Measurements from ENCODE around the gene MAML2.

Gene MAML2

GRCh38 chr11:96342961-96343711 is at the start of gene MAML2:
TSS of gene MAML2 (minus strand) at chr11:96343195. CDS start at chr11:96341895, 1,300 bp downstream.
- peak; percentile 91 for DNase-seq

DNA sequence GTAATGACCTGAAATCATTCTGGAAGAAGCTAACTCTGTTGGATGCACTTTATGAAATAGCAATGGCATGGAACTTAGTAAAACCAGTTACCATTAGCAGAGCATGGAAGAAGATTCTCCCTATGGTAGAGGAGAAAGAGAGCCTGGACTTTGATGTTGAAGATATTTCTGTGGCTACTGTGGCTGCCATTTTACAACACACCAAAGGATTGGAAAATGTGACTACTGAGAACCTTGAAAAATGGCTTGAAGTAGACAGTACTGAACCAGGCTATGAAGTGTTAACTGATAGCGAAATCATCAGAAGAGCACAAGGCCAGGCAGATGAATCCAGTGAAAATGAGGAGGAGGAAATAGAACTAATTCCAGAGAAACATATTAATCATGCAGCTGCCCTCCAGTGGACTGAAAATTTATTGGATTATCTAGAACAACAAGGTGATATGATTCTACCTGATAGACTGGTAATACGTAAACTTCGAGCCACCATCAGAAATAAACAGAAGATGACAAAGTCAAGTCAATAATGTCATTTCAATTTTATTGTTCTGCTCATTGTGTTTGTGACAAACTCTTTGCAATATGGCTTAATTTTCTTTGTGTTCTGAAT is 48.8 kb upstream of the MAML2 start:
- DNase-seq: no peak

DNA sequence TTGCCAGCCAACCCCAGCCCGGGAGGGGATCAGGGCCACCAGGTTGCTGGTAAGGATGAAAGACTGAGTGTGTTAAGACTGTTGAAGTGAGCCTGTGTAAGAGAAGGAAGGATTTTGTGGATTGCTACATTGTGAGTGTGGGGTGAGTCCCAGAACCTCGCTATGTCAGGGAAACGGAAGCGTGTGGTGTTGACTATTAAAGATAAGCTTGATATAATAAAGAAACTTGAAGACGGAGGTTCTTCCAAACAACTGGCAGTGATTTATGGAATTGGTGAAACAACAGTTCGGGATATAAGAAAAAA is 47.4 kb upstream of the MAML2 start:
- no peak for DNase-seq

- peak; percentile 90 for DNase-seq
These were observed 46.9 kb upstream of the MAML2 start, which contains the start of the genes CCDC82 and JRKL for GRCh38 chr11:96389720-96390487. TSS of gene CCDC82 (minus strand) at chr11:96389912. CDS start at chr11:96384747, 5,165 bp downstream. TSS of gene JRKL (plus strand) at chr11:96390013. CDS start at chr11:96390650, 637 bp downstream.

GRCh38 chr11:96388891-96389719 is 46.1 kb upstream of the MAML2 start:
- peak; percentile 82 for DNase-seq

- DNase-seq: no peak
These were observed 42.2 kb upstream of the MAML2 start for GRCh38 chr11:96385187-96385586.

DNA sequence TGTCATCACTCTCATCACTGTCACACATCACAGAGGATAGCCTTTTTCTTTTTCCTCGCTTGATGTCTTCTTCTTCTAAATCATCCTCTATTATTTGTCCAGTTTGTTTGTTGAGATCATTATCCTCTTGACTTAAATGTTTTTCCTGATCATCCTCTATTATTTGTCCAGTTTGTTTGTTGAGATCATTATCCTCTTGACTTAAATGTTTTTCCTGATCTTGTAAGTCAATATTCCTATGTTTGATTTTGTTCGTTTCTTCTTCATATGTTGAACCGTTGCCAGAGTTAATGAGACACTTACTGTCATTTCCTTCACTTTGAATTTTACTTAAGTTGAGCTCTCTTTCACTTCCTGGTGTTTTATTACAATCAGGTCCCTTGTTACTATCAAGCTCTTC is 41.2 kb upstream of the MAML2 start:
- DNase-seq: peak; percentile 89

DNA sequence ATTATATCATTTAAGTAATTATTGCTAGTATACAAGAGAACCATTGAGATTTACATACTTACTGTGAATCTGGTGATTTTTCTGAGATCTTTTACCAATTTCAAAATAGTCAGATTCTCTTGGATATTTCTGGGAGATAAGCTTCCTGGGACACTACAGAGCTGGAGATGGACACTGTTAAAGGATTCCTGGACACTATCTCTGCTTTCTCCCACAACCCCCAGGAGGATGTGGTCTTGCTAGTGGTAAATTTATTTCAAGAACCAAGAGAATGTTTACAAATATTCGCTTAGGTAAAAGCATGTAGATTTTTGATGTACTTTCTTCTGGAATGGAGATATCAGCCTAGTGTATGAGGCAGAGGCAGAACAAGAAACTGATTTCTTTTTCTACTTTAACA is 33.8 kb upstream of the MAML2 start:
- no peak for DNase-seq

DNA sequence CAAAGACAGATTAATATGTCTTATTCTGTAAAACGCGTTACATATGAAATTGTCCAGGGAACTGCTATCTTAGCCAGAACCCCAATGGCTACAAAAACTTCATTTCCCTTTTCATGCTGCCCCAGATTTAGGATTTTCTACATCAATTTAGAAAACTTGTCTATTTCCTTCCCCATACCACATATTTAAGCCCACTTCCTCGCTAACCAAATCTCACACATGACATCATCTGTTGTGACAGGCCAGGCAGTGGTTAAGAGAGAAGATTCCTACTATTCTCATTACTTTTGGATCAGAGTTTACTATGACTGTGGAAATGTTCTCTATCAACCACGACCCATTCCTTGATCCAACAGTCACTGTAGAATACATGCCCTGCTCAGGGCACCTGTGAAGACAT is 30.8 kb upstream of the MAML2 start:
- no peak for DNase-seq

- DNase-seq: no peak
These were observed 24.3 kb upstream of the MAML2 start for GRCh38 chr11:96367342-96367741.

DNA sequence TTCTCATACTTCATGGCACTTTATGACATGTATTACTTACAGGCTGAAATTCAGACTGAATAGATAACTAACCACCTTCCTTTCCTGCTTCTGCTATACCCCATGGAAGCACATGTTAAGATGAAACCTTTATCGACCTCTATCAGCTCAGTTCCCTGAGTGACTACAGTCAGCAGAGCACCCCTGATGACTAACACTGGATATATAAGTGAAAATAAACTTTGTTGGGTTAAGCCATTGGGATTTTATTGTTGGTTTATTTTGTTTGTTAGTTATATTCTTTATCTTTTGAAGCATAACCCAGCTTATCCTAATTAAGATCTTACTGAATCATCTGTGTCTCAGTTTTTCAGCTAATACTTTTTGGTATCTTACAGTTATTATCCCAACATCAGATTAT is 23.0 kb upstream of the MAML2 start:
- no peak for DNase-seq

DNA sequence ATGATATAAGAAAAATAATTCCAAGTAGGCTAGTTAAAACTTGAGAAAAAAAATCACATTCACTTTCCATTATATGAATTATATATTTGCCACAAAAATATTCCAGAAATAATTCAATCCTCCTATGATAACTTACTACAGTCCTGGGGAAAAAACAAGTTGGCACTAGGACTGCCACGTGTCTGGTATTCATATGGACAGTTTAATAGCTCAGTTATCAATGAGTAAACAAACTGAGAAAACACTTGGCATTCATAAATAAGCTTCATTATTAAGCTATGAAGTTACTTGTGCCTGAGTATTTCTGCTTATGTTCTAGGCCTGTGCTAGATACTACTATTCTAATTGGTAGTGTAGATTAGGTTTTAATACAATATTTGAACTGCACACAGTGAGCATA is 22.5 kb upstream of the MAML2 start:
- DNase-seq: no peak

DNA sequence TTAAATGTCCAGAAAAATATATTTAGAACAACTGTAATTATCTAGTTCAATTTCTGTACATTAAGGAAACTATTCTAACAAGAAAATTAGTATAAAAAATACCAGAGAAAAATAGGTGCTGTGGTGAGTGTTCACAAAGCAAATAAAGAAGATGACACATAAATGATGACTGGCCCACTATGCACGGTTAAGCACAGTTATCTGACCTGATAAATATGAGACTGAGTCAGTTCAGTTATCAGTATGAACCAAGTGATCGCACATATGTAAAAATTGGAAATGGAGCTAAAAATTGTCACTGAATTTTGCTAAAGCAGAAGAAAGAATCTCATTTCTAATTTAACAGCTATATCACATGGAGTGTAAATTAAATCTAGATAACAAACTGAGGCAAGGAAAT is 18.8 kb upstream of the MAML2 start:
- no peak for DNase-seq

DNA sequence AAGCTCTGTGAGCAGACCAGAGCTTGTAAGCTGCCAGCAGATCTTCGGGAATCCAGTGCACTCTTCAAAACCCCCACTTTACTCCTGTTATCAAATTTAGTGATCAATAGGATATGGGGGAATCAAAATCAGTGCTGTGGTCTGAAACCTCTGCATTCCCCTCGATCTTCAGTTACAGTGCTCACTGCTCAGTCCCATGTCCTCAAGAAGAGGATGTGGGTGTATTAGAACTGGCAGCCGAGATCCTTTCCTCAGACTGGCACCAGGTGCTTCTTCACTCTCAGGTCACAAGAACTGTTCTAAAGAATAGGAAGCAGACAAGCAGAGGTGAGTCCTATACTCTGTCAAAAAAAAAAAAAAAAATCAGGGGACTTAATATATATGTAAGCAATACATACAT is 15.3 kb upstream of the MAML2 start:
- no peak for DNase-seq

- no peak for DNase-seq
These were observed 14.8 kb upstream of the MAML2 start for GRCh38 chr11:96357794-96358193.

GRCh38 chr11:96356848-96357247 is 13.9 kb upstream of the MAML2 start:
- DNase-seq: no peak

DNA sequence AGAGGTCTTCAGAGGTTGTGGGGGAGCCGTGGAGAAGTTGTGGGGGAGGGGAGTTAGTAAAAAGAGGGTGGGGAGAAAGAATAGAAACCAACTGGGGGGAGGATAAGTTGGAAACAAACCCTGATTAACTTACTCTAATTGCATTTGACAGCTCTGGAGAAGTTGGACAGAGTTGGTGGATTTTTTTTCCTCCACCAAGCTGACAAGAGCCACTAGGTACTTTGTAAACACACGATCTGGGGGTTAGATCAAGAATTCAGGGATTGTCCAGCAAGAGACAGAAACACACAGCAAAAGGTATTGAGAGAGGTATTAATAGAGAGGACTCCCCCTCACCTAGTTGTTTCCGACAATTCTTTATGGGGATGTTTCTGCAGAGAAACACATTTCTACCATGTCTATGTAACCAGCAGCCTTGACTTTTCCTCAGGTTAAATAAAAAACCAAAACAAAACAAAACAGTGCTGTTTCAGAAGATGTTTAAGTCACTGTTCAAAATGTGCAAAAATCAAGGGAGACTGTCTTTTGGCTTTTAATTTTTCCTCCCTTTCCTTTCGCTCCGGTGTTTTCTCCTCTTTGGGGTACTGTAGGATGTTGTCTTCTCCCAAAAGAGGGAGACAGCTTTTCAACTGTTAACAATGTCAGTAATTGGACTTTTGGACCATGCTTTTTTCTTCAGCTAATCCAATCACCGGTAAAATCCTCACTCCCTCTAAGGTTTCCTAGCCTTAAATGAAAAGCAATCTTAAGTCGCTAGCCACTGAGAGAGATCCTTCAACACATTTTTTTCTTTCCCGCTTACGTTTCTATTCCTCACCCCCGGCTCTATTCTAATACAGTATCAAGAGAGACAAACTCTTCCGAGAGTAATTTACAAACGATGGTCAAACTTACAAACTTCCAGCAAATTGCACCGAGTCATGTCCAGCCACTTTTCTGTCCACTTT is 708 bp downstream of the MAML2 start:
- no peak for DNase-seq

- DNase-seq: no peak
These were observed 1.6 kb downstream of the MAML2 start for GRCh38 chr11:96341211-96342013.

GRCh38 chr11:96340555-96340885 is 2.5 kb downstream of the MAML2 start:
- DNase-seq: no peak

DNA sequence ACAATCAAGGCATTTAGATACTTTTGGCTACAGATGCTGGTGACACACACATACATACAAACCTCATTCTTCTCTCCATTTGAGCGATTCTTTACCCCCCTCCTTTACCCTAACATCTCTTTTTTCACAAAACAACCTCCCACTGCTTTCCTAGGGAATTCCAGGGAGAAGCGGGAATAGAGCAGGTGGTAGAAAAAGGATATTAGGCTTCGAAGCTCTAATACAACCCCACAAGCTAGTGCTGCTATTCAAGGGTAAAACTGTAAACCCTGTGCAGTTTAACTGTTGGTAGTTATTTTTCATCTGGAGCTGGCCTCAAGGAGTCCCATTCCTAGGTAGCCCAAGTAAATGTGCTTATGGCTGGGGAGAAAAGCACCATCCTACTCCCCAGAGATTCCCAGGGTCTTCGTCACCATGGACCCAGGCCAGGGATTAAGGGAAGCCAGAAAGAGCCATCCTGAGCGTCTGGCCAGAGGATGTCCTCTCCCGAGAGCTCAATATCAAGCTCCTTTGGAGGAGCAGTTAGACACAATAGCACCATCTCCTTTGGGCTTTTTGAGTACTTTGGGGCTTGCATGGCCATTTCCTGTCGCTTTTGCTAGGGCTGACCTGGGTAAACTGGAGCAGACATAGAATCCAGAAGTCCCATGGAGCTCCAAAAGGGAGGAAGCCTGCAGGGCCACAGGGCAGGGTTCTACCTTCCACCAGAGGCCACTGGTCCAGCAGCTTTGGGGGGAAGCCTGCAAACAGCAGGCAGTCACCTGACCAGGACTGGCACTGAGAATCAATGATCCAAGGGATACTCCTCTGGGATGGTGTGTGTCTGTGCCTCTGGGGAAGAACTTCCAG is 3.1 kb downstream of the MAML2 start:
- DNase-seq: no peak

All from NCI-H1105 treated with DMSO at 0.1 percent for 48 hours (cell line).